ENCODE data around the gene ENOX1.
"Not testable (repeated sequence)": the region's sequence is repeated elsewhere in the genome, so short reads cannot be mapped to it uniquely, and the experiment has no call there.

ENOX1 gene

DNA sequence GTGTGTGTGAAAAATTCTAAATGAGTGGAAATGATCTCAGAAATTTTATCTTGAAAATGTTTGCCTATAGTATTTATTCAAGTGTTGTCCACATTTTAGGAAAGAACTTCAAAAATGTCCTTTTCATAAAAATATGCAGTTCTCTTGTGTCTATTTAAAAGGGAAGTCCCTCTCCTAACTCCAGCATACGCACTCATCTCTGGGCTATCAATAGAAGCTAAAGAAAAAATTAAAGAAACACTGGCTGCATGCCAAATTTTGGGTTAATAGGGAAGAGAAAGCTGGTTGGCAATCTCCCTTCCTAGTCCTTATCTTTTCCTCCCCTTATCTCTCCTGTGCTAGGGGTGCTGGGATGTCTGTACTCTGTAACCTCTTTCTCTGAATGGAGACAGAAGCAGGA is 313.3 kb downstream of the ENOX1 start:
- DNase-seq = no peak

DNA sequence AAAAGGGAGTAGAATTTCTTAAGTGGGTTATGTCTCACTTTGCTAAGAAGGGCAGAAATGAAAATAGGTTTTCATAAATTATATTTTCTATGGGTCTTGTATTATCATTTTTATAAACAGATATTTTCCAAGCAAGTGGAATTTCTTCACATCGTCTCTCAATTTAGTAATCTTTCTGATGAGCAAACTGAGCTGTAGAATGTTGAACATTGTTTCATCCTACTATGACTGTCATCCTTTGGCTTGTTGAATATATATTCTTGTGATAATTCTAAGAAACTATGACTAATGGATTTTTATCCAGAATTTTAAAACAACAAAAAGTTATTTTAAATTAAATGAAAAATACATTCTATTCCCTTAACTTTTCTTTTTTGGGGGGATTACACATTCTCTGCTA is 313.8 kb downstream of the ENOX1 start:
- no peak for DNase-seq

DNA sequence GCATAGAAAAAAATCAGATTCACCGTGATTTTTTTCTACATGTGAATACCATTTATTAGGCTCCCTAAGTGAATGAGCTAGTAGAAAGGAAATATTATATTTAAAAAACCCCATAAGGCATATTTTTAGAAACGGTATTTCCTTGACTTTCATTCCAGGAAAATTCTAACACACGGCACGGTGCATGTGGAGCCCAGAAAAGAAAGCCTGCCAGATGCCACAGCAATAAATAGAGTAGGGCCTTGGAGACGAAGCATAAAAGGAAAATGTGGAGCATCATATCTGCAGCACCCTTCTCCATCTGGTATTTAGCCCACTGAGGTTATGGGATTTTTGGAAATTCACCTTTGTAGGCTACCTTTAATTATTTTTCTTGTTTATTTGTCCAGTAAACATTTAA is 314.4 kb downstream of the ENOX1 start:
- no peak for DNase-seq

DNA sequence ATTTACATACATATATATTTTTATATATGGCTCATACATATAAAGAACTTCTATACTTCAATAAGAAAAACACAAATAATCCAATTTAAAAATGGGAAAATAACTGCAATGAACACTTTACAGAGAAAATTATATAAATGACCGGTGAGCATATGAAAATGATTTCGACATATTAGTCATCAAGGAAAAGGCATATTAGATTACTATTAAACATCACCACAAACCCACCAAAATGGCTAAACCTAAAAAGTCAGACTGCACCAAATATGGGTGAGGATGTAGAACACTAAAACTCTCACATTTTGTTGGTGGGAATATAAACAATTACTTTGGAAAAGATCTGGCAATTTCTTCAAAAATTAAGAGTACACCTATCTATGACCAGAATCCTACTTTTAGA is 316.2 kb downstream of the ENOX1 start:
- DNase-seq = no peak

DNA sequence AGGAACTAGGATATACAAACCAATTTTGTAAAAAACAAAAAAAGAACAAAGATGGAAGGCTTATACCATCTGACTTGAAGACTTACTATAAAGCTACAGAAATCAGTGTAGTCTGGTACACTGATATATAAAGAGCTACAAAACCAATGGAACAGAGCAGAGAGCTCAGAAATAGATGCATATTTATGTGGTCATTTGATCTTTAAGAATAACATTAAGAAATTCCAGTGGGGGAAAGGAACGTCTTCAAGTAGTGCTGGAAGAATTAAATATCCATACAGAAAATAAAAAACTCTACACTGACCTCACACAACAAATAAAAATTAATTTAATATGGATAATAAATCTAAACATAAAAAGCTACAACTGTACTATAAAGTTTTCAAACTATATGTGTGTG is 317.0 kb downstream of the ENOX1 start:
- no peak for DNase-seq

DNA sequence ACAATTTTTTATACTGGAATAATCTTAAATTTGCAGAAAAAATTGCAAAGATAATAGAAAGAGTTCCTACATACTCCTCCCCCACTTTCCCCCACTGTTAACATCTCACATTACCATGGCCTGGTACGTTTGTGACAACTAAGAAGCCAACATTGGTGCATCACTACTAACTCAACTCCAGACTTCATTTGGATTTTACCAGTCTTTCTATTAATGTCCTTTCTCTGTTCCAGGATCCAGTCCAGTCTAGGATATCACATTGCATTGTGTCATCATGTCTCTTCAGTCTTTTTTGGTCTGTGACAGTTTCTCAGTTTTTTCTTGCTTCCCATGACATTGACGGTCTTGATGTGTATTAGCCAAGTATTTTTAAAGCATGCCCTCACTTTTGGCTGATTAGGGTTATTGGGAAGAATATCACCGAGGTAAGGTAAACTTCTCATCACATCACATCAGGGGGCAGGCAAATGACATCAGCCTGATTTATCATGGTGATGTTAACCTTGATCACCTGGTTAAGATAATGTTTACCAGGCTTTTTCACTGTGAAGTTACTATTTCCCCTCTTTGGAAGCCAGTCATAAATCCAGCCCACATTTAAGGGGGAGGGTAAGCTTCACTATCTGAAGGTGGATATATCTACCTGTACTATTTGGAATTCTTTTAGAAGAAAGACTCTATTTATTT is 322.1 kb downstream of the ENOX1 start:
- DNase-seq = no peak

DNA sequence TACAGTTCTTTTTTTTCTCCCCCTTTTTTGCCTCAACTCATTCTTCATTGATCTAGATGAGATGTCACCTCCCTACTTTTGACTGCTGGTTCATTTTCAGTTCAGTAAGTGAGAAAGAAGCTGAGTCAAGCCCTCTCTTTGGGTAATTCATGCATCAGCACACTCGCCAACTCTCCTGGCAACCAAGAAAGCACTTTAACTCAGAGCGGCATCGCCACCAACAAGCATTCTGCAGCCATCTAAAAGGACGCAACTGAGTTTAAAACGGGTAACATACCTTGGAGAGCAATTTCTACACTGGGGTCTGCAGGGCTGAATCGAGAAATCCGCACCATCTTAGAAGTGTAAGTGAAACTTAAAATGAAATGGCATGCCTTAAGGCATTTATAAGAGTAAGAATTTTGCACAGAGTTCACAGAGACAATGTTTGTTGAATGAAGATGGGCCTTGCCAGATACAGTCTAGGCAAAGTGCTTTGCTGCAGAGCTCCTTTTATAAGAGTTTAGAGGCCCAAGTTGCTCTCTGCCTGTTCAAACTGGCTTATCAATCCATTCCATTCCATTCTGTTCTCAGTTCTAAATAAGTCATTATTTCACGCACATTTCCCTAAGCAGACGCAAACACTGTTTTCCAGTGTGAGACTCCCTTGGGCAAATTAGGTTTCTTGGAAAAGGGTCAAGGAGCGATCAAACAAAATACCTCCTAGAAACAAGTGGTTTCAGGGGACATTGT is 338.0 kb downstream of the ENOX1 start:
- DNase-seq = no peak

DNA sequence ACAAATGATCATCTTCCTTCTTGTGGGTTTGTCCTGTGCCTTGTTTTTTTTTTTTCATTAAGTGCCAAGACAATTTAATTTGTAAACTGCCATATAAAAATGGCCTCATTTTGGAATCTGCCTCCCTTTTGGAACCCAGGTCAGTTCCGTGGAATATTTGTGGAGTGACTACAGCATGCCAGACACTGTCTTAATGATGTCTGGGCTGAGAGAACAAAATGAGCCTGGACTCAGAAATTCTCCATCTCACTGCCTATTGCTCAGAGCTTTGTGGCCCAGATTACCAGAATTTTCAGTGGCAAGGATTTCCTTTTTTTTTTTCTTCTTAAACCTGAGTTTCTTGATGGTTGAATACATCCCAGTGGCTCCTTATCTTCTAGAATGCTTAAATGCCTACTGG is 340.6 kb downstream of the ENOX1 start:
- DNase-seq = no peak

DNA sequence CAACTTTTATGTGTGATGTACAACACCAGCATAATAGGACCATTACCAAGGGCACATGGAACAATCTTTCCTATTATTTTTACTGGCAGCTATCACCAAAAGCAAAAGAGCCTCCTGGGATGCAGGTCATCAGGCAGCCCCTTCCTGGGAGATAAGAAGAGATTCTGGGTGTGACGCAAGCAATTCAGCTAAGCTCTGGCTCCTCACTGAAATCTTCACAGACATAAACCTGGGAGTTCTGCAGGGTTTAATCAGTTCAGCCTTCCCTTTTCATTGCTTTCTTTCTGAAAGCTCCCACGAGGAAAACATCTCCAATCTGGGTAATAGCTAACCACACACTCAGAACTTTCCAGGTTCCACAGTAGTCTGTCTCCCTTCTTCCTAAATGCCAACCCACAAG is 341.1 kb downstream of the ENOX1 start:
- no peak for DNase-seq

DNA sequence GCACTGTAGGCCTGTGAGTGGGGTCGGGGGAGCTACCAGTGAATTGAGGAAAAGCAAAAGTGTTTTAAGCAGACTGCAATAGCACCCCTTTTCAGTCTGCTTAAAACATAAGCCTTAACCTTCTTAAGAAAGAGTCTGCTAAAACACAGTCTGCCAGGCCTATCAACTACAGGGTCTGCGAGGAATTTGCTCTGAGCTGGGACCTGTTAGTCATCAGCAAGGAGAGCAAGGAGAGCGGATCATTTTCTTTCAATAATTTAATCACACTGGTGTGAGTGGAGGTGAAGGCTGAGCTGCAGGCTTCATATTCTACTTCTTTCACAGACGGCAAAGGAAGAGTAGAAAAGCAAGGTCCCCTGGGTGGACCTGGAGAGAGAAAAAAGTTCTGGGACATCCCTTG is 342.7 kb downstream of the ENOX1 start:
- no peak for DNase-seq

DNA sequence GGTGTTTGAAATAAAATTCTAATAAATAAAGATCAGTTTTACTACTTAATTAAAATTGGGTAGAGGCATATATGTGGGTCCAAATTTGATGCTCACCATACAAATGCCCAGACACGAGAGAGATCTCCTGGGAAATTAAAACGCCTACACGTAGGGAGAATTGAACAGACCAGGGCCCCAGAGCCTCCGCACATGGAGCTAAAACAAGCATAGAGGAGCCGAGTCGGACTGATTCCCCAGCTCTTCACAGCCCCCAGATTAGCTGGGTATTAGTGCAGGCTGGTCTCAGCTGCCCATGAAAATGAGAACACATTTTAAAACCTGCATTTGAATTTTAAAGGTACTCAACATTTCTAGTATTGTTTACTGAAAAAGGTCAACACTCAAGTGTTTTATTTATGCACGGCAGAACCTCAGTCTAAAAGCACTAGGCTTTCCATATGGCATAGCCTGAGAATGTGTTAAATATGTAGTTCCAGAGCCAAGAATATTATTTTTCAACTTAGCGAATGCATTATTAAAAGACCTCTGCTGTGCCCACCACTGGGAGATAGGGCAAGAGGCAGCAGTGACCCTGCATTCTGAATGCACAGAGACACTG is 344.8 kb downstream of the ENOX1 start:
- DNase-seq = no peak

DNA sequence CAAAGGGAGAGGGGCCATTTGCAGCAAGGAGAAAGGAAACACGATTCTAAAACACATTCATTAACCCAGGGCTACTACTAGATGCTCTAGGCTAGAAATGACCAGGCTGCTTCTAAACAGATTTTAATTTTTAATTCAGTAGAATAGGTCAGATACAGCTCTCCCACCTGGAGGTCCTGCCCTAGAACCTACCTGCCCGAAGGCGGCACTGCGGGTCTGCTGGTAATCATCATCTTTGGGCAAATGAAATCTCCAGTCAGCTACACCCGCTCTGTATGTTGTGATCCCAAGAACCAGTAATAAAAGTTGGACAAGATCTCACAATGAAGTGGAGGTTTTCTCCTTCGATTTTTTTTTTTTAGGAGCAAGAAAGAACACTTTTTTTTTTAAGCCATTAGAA is 345.3 kb downstream of the ENOX1 start:
- DNase-seq = no peak

DNA sequence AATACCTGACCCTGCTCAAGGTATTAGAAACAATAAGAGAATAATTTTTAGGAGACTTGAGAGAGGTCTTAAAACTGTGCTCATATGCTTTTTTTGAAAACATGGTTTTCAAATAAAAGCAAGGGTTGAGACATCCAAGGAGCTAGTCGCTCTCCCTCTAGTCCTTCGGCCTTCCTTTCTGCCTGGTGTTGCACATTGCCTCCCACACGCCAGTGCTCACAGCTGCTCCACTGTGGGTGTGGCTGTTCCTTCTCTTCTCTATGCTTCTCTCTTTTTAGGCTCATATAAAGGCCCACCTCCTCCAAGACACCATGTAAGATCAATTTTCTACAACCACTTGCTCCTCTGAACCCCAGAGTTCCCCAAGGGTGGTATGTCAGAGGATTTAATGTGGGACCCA is 352.6 kb downstream of the ENOX1 start:
- DNase-seq = no peak

DNA sequence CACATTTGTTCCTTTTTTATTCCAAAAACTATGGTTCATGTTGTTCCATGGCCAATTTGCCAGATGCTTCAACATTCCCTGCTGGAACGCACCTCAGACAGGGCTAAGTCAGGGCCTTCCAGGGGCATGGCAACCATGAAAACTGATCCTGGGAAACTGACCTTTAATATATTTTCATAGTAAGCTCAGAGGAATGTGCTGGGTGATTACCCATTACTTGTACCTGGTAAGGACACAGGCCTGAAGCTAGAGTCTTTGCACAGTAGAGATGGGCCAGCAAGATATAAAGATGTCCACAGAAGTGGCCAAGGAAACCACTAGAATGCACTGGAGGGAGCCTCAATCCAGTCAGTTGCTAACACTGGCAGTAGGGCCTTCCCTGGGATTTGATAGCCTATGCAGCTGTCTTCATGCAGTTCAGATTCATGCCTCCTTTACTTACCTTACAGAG is 353.1 kb downstream of the ENOX1 start:
- no peak for DNase-seq

DNA sequence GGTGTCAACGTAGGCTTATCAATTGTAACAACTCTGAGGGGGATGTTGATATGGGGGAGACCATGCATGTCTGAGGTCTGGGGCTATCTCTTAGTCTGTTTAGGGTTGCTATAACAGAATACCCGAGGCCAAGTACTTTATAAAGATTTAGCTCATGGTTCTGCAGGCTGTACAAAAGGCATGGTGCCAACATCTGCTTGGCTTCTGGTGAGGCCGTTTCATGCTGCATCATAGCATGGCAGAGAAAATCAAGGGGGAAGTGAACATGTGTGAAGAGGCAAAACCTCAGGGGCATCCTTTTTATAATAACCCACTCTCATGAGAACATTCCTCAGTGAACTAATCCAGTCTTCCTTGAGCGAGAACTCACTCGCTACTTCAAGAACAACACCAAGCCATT is 353.8 kb downstream of the ENOX1 start:
- no peak for DNase-seq

DNA sequence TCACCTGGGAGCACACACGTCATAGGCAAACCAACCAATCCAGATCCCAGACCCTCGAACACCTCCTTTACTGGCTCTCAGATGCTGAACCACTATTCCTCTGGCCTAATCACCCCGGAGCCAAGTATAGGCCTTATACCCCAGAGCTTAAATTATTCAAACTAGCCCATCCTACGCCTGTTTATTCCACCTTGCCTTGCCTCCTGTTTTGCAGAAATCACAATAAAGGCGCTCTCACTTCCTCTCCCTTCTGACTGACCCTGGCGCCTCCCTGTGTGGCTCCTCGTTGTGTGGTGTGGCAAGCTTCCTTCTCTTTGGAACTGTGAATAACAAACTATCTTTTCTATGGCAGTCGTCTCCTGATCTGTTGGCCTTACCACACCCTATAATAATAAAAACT is 354.9 kb downstream of the ENOX1 start:
- no peak for DNase-seq

DNA sequence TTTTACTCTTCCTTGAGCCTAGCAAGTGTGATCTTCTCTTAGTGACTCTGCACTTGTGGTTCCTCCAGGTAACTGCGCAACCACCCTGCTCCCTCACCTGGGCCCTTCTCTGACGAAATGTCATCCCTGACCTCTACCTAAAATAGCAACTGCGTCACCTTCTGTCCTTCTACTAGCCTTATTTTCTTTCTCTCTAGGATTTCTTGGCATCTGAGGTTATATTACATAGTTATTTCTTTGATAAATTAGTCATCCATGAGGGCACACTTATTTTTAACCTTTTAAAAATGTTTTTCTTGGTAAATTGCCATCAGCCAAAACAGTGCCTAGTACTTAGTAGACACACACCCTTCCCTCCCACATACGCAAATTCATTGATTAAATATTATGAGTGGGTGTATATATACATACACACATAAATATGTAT is 355.5 kb downstream of the ENOX1 start:
- no peak for DNase-seq

DNA sequence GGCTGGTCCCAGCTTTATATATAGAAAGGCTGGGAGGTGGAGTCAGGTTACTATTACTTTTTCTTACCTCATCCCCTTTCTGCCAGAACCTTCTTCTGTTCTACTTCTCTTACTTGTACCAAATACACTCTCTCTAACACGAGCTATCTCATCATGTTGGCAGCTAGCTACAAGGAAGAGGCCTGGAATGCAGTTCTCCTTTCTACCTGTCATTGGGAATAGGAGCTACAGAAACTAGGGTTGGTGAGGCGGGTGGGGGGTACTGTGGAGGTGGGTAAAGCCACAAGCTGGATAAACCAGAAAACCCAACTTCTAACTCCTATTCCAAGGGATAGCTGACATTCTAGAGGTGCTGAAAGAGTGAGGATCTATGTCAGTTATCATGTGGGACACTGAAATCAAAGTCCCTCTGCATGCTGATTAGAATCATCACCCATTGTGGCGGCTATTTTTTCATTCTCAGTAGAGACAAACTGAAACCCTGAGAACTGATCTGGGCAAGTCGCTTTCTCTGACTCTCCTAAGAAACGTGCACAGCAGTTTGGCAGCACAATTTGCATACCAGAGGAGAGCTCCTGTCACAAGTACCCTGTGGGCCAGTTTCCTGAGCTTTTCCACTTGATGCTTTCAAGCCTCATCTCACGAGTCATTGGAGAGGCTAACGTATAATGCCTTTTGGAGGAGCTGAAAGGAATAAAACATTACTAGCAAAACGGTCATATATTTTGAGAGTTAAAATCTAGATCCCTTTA is 358.1 kb downstream of the ENOX1 start:
- DNase-seq = no peak

DNA sequence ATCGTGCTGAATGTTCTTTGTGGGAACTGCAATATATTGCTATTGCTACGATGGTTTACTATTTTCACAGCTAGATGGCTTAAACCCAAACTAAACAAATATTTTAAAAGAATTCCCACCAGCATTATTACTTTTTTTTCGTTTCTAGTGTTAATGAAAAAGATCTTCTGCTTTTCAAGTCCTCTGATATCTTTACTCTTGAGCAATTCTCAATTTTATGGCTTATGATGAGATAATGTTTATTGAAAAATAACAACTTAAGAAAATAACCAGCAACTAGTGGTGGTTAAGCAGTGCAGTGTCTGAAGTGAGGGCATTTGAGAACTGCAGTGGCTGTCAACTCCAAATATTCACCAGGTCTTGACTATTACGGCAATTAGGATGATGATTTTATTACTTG is 360.4 kb downstream of the ENOX1 start:
- DNase-seq = no peak

DNA sequence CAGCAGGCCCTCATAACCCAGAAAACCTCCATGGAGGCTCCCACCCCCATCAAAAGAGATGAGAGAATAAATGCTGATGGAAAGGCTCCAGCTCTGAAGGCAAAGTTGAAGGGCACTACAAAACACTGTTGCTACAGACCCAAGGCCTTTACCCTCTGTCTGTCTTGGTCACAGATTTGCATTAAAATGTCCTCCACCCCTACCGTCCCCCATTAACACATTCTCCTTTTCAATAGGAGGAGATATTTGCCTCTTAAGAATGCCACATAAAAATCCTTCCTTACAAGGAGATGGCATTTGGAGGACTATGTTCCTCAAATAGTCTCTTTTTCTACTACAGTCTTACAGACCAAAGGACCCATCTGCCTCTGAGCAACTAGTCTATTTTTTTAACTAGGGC is 361.5 kb downstream of the ENOX1 start:
- DNase-seq = no peak

DNA sequence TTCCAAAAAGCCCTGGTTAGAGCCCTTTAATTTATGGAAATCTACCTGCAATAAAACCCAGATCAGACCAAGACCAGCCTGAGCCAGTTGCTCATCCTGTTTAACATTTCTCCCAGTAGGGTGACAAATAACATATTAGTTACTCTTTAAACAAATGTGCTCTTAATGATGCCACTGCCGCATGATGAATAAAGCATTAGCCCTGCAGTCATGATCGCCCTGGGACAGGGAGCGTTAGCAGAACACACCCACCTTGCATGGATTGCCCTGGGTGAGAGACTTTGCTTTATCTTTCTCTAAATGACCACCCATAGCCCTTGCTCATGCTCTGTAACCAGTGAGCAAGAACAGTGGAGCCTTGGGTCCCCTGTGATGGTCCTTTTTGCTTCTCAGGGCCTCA is 362.4 kb downstream of the ENOX1 start:
- DNase-seq = no peak

DNA sequence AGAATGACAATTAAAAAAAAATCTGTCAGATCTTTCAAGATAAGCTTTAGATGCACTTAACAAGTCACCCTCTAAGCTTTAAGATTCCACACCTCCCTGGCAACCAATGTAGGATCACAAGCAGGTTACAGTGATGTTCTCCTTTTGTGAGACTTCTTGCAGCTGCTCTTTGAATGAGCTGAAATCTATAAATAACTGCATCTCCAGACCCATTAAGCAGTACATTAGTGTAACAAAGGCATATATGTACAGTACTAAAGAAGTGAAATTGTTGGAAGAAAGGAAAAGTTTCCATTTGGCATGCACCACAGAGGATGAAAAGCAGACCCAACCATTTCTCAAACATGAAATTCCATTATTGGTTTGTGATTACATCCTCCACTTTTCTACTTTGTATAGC is 364.7 kb downstream of the ENOX1 start:
- no peak for DNase-seq

DNA sequence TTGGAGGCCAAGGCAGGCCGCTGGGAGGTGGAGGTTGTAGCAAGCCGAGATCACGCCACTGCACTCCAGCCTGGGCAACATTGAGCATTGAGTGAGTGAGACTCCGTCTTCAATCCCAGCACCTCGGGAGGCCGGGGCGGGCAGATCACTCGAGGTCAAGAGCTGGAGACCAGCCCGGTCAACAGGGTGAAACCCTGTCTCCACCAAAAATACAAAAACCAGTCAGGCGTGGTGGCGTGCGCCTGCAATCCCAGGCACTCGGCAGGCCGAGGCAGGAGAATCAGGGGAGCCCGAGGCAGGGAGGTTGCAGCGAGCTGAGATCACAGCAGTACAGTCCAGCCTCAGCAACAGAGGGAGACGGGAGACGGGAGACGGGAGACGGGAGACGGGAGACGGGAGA is 369.9 kb downstream of the ENOX1 start:
- DNase-seq = not testable (repeated sequence)

DNA sequence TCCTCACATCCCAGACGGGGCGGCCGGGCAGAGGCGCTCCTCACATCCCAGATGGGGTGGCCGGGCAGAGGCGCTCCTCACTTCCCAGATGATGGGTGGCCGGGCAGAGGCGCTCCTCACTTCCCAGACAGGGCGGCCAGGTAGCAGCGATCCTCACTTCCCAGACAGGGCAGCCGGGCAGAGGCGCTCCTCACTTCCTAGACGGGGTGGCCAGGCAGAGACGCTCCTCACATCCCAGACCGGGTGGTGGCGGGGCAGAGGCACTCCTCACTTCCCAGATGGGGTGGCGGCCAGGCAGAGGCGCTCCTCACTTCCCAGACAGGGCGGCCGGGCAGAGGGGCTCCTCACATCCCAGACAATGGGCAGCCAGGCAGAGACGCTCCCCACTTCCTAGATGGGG is 370.4 kb downstream of the ENOX1 start:
- DNase-seq = not testable (repeated sequence)
